K562 (cell line): ENCODE measurements around the gene ZNF133. TPM values are rescaled to one million over a fixed set of nuclear protein-coding genes. Genes with fewer than 3 reads are reported as not detected.

Source experiments
- ATAC-seq: fragments of 200-7000 bp; cut with Tn5 transposase; 3 replicates; pipeline ENCODE4 v1.9.1; 2020; ENCODE audit warnings: moderate library complexity
- BruUV-seq: library from RNA; stranded (reverse); fragments of 400-500 nt; replicated peaks from 2 replicates; lab custom pipeline; 2021; lab: Mats Ljungman, UMichigan
- CTCF ChIA-PET: fragments of 300-600 bp; formaldehyde crosslinking; extraction: SDS; loops from one replicate; lab custom pipeline; 2021; ENCODE audit warnings: low intra/inter-chr PET ratio; lab: Yijun Ruan, JAX
- POLR2A ChIA-PET: fragments of 300-600, 350-650 bp; sonication (Branson Sonifier 250); formaldehyde crosslinking; extraction: SDS; loops from one replicate; lab custom pipeline; 2021; ENCODE audit warnings: antibody characterized with exemption, inconsistent platforms; lab: Yijun Ruan, JAX
- DNase-seq, 4 experiments: peaks; one replicate each; pipeline versions ENCODE4 v3.0.0 to v3.0.0-alpha.2; 2011 to 2018; ENCODE audit warnings: low spot score in 3 of 4, mixed read lengths in 3 of 4; ENCODE audit errors: extremely low read depth in 1 of 4
- FAIRE-seq: peaks from 2 replicates; lab custom pipeline; 2011; peaks lifted over from hg19 to GRCh38; lab: Jason Lieb, UNC
- H2AFZ ChIP-seq: 2 replicates; pipeline ENCODE4 v1.6.0; 2011; ENCODE audit warnings: low read depth, low read length, control low read depth, inconsistent platforms
- H3K27ac ChIP-seq: fragments of 200-600 bp; 3 replicates; pipeline ENCODE4 v1.8.0; 2011; ENCODE audit warnings: low read depth, mild to moderate bottlenecking, control low read depth, inconsistent platforms, low read length, moderate library complexity, mixed read lengths; ENCODE audit errors: extremely low read depth
- H3K27me3 ChIP-seq, 2 experiments: fragments of 300-600 bp in 1 of 2; 2 replicates in 1 of 2; 3 replicates in 1 of 2; pipeline versions ENCODE4 v1.6.0 to v1.8.0; 2011; ENCODE audit warnings: inconsistent platforms in 2 of 2, low read length in 2 of 2, mild to moderate bottlenecking in 1 of 2, mixed read lengths in 1 of 2, moderate library complexity in 1 of 2; ENCODE audit not compliant: control insufficient read depth in 2 of 2, insufficient read depth in 2 of 2
- H3K36me3 ChIP-seq: fragments of 300-600 bp; 3 replicates; pipeline ENCODE4 v1.8.0; 2011; ENCODE audit warnings: mild to moderate bottlenecking, low read length, inconsistent platforms; ENCODE audit not compliant: control insufficient read depth, insufficient read depth
- H3K4me1 ChIP-seq, 2 experiments: fragments of 200-600 bp in 1 of 2; replicated peaks in 1 of 2; 2 replicates in 1 of 2; 3 replicates in 1 of 2; pipeline versions ENCODE4 v1.5.1 to v1.8.0; 2011; ENCODE audit warnings: inconsistent platforms in 2 of 2, low read length in 2 of 2, mild to moderate bottlenecking in 1 of 2, mixed read lengths in 1 of 2, moderate library complexity in 1 of 2; ENCODE audit not compliant: control insufficient read depth in 2 of 2, insufficient read depth in 2 of 2
- H3K4me2 ChIP-seq: 2 replicates; pipeline ENCODE4 v1.6.1; 2011; ENCODE audit warnings: low read length, control low read depth, inconsistent platforms, mixed read lengths; ENCODE audit not compliant: insufficient read depth
- H3K4me3 ChIP-seq: fragments of 200-600 bp; sonication (generic), shearing (Covaris generic); 2 replicates; pipeline ENCODE4 v1.5.1; 2016; ENCODE audit warnings: control low read depth, inconsistent platforms
- H3K79me2 ChIP-seq: fragments of 200-600 bp; 3 replicates; pipeline ENCODE4 v1.8.0; 2011; ENCODE audit warnings: low read length, inconsistent platforms; ENCODE audit not compliant: control insufficient read depth, insufficient read depth
- H3K9ac ChIP-seq, 2 experiments: 2 replicates each; pipeline versions ENCODE4 v1.6.0 to v1.6.1; 2011; ENCODE audit warnings: low read depth in 2 of 2, low read length in 2 of 2, control low read depth in 1 of 2, inconsistent platforms in 1 of 2, mild to moderate bottlenecking in 1 of 2, mixed read lengths in 1 of 2; ENCODE audit not compliant: insufficient read depth in 1 of 2
- H3K9me1 ChIP-seq: one replicate; pipeline ENCODE4 v1.6.0; 2011; ENCODE audit warnings: inconsistent platforms, mild to moderate bottlenecking, low read length, moderate library complexity; ENCODE audit not compliant: control insufficient read depth, insufficient read depth
- H3K9me3 ChIP-seq: replicated peaks from 2 replicates; pipeline ENCODE4 v1.5.1; 2011; ENCODE audit warnings: low read depth, low read length, inconsistent platforms; ENCODE audit not compliant: control insufficient read depth, insufficient read depth
- H4K20me1 ChIP-seq: replicated peaks from 2 replicates; pipeline ENCODE4 v1.6.1; 2011; ENCODE audit warnings: low read length, inconsistent platforms, mixed read lengths; ENCODE audit not compliant: control insufficient read depth, insufficient read depth
- DNMT1 ChIP-seq: fragments of 450-650 bp; IDR thresholded peaks from 2 replicates; pipeline ENCODE4 v1.6.1; 2016; ENCODE audit warnings: antibody characterized with exemption, mild to moderate bottlenecking
- ELK3 ChIP-seq: fragments of 450-650 bp; formaldehyde crosslinking; IDR thresholded peaks from 2 replicates; pipeline ENCODE4 v1.4.0; 2020; ENCODE audit warnings: mild to moderate bottlenecking
- RBM22 ChIP-seq: fragments of 200-400 bp; formaldehyde crosslinking; IDR thresholded peaks from 2 replicates; pipeline ENCODE4 v1.6.1; 2018; ENCODE audit warnings: low read length, low read depth; ENCODE audit not compliant: poor library complexity, severe bottlenecking
- UBTF ChIP-seq, 2 experiments: IDR thresholded peaks; 2 replicates each; pipeline ENCODE4 v1.6.1; 2012; ENCODE audit warnings: improper control_type of control experiment in 2 of 2, low read depth in 2 of 2, low read length in 2 of 2, borderline replicate concordance in 1 of 2
- XRCC4 ChIP-seq: IDR thresholded peaks from one replicate; pipeline ENCODE4 v1.6.1; 2011; ENCODE audit not compliant: insufficient read depth, insufficient read length; ENCODE audit errors: extremely low read depth
- ZNF436 ChIP-seq: fragments of 250-450, 450-650 bp; sonication (Bioruptor Pico); formaldehyde crosslinking; IDR thresholded peaks from 2 replicates; pipeline ENCODE4 v1.7.0; 2020; ENCODE audit warnings: mild to moderate bottlenecking
- WGBS: fragments of 100-300 bp; shearing (Covaris generic); methylation state at CpG from one replicate; pipeline ENCODE4 v1.1.6; 2016; ENCODE audit warnings: low coverage, mixed read lengths; ENCODE audit not compliant: insufficient coverage; ENCODE audit errors: missing lambda C conversion rate; 5-methylcytosine and 5-hydroxymethylcytosine counted together
- in situ Hi-C: fragments of 300-500 bp; cut with MboI; formaldehyde crosslinking; loops from 4 replicates; pipeline ENCODE4 v1.15.0; 2018; ENCODE audit warnings: inconsistent platforms, mixed read lengths
- intact Hi-C: fragments of 100-400 bp; cut with micrococcal nuclease; formaldehyde crosslinking; loops from 2 replicates; pipeline ENCODE4 v1.14.2; 2022
- polyA plus RNA-seq, 8 experiments: library from polyadenylated mRNA; depleted of rRNA in 4 of 8; stranded (reverse) in 5 of 8; unstranded in 3 of 8; fragments of >200 nt; fragmentation: Nextera tagmentation in 2 of 8; fragmentation: Illumina TruSeq in 1 of 8; extraction: Ambion mirVana in 2 of 8; extraction: Trizol in 1 of 8; gene quantifications; 2 replicates each; pipeline versions ENCODE4 v1.2.1 to v1.2.3, GENCODE V29; 2011 to 2014; ENCODE audit warnings: inconsistent platforms in 1 of 8, missing spikeins in 1 of 8
- total RNA-seq, 7 experiments: library from RNA; depleted of rRNA in 6 of 7; stranded (reverse); fragments of >200 nt in 6 of 7; fragmentation: Illumina TruSeq in 2 of 7; extraction: Trizol in 2 of 7; gene quantifications; 2 replicates each; pipeline versions ENCODE4 v1.2.1 to v1.2.3, GENCODE V29; 2011 to 2021; ENCODE audit warnings: low replicate concordance in 1 of 7

The ZNF133 gene
- total and polyA plus RNA-seq, 9 of the 15 experiments (the other 6 are each of a cell fraction or from before 2014, with no cell fraction given): 1.1 to 6.5 (median 3.8) TPM

GRCh38 chr20:18271160-18271559 lies 17.2 kb upstream of the ZNF133 start (continued):
- TF ChIP-seq UBTF (IDR thresholded peaks at IDR 0.05; ENCODE audit: borderline replicate concordance in 1 of 2, low read depth in 2 of 2, low read length in 2 of 2) (no peak), ELK3 (CRISPR knock-in tag) (no peak), ZNF436 (no peak), XRCC4 (no peak), RBM22 (no peak), DNMT1 (no peak)

- ChIA-PET CTCF (no interaction called here), POLR2A (interaction anchor here (0.6 kb wide), 1 partner anchor 13 kb away, joined by 3 read pairs; no protein-coding TSS in a partner anchor)
- in situ Hi-C loops: no loop called here
- Histone ChIP-seq H3K27me3 (peaks cover 2 to 12% of the 10 kb centered on the region in 2 experiments), H3K4me2 (no peak overlapping the region), H3K36me3 (no peaks in the 10 kb centered on the region), H3K79me2 (no peaks in the 10 kb centered on the region), H3K4me3 (no peak overlapping the region), H2AFZ (no peak overlapping the region), H3K27ac (no peak overlapping the region), H3K4me1 (no peaks in the 10 kb centered on the region; a peak in 1 of 5 replicates), H4K20me1 (no peaks in the 10 kb centered on the region), H3K9me3 (no peaks in the 10 kb centered on the region), H3K9me1 (no peaks in the 10 kb centered on the region), H3K9ac (no peak overlapping the region)
- FAIRE-seq: no peak
- DNase-seq: peak; percentile 27 to 55 (median 39)
- 0% methylated on average over 5 of the region's 6 CpGs for WGBS
- intact Hi-C loops: loop anchor here (10.0 kb wide), 3 partner anchors 258 to 1468 kb away; no protein-coding TSS in a partner anchor
- BruUV-seq: no TSS peak
- peak; percentile 87 for ATAC-seq
Measured at GRCh38 chr20:18272451-18272850, 15.9 kb upstream of the ZNF133 start.
